H9 (cell line): ENCODE measurements around the gene MTMR4. TPM values are rescaled to one million over a fixed set of nuclear protein-coding genes. Genes with fewer than 3 reads are reported as not detected.

Experiments
- DNase-seq: peaks from one replicate; pipeline ENCODE4 v3.0.0-alpha.2; 2017
- H2AFZ ChIP-seq: one replicate; pipeline ENCODE4 v1.6.1; 2013; ENCODE audit warnings: mild to moderate bottlenecking, low read length, control low read depth, moderate library complexity
- H2AK5ac ChIP-seq: 2 replicates; pipeline ENCODE4 v1.6.1; 2013; ENCODE audit warnings: low read length, control low read depth, mixed read lengths; ENCODE audit not compliant: insufficient read length
- H2BK120ac ChIP-seq: one replicate; pipeline ENCODE4 v1.6.1; 2013; ENCODE audit warnings: low read depth, mild to moderate bottlenecking, low read length, control low read depth, inconsistent platforms; ENCODE audit not compliant: poor library complexity, severe bottlenecking
- H2BK12ac ChIP-seq: 2 replicates; pipeline ENCODE4 v1.6.1; 2013; ENCODE audit warnings: low read length, control low read depth, mixed read lengths, low read depth; ENCODE audit not compliant: insufficient read length
- H2BK15ac ChIP-seq: 2 replicates; pipeline ENCODE4 v1.6.1; 2013; ENCODE audit warnings: low read depth, low read length, control low read depth
- H2BK20ac ChIP-seq: one replicate; pipeline ENCODE4 v1.6.1; 2013; ENCODE audit warnings: low read depth, mild to moderate bottlenecking, low read length, control low read depth, inconsistent platforms; ENCODE audit not compliant: poor library complexity, severe bottlenecking
- H2BK5ac ChIP-seq: 2 replicates; pipeline ENCODE4 v1.6.1; 2013; ENCODE audit warnings: low read length, control low read depth, mixed read lengths; ENCODE audit not compliant: insufficient read length
- H3K14ac ChIP-seq: 2 replicates; pipeline ENCODE4 v1.6.1; 2013; ENCODE audit warnings: low read length, control low read depth; ENCODE audit not compliant: insufficient read depth
- H3K18ac ChIP-seq: 2 replicates; pipeline ENCODE4 v1.6.1; 2013; ENCODE audit warnings: low read depth, mild to moderate bottlenecking, mixed read lengths, low read length, control low read depth; ENCODE audit not compliant: insufficient read length
- H3K23ac ChIP-seq: 2 replicates; pipeline ENCODE4 v1.6.1; 2013; ENCODE audit warnings: low read length, control low read depth, mixed read lengths, low read depth; ENCODE audit not compliant: insufficient read length
- H3K23me2 ChIP-seq: 2 replicates; pipeline ENCODE4 v1.6.1; 2013; ENCODE audit warnings: low read depth, mild to moderate bottlenecking, mixed read lengths, low read length, control low read depth; ENCODE audit not compliant: insufficient read length, poor library complexity, severe bottlenecking
- H3K27ac ChIP-seq: 2 replicates; pipeline ENCODE4 v1.5.1; 2013; ENCODE audit warnings: low read length, control low read depth, mixed read lengths, low read depth; ENCODE audit not compliant: insufficient read length
- H3K27me3 ChIP-seq: 2 replicates; pipeline ENCODE4 v1.6.1; 2013; ENCODE audit warnings: low read length, control low read depth, inconsistent platforms; ENCODE audit not compliant: insufficient read depth
- H3K4ac ChIP-seq: 2 replicates; pipeline ENCODE4 v1.6.1; 2013; ENCODE audit warnings: low read depth, mild to moderate bottlenecking, control low read depth, inconsistent platforms, low read length, moderate library complexity
- H3K4me1 ChIP-seq: 2 replicates; pipeline ENCODE4 v1.6.1; 2013; ENCODE audit warnings: low read length, control low read depth, inconsistent platforms; ENCODE audit not compliant: insufficient read depth
- H3K4me2 ChIP-seq: 2 replicates; pipeline ENCODE4 v1.6.1; 2013; ENCODE audit warnings: low read length, control low read depth, mixed read lengths; ENCODE audit not compliant: insufficient read length, insufficient read depth
- H3K56ac ChIP-seq: 2 replicates; pipeline ENCODE4 v1.6.1; 2013; ENCODE audit warnings: low read depth, mild to moderate bottlenecking, mixed read lengths, low read length, control low read depth; ENCODE audit not compliant: insufficient read length
- H3K79me1 ChIP-seq: 2 replicates; pipeline ENCODE4 v1.6.1; 2013; ENCODE audit warnings: low read depth, mild to moderate bottlenecking, moderate library complexity, low read length, control low read depth, inconsistent platforms; ENCODE audit not compliant: insufficient read depth, poor library complexity, severe bottlenecking
- H3K79me2 ChIP-seq: 2 replicates; pipeline ENCODE4 v1.6.1; 2013; ENCODE audit warnings: low read length, control low read depth, inconsistent platforms; ENCODE audit not compliant: insufficient read depth
- H3K9ac ChIP-seq: 2 replicates; pipeline ENCODE4 v1.6.1; 2013; ENCODE audit warnings: low read length, control low read depth, mixed read lengths; ENCODE audit not compliant: insufficient read length; ENCODE audit errors: extremely low read depth
- H3K9me3 ChIP-seq: one replicate; pipeline ENCODE4 v1.6.1; 2013; ENCODE audit warnings: low read depth, low read length, inconsistent platforms; ENCODE audit not compliant: control insufficient read depth
- H3T11ph ChIP-seq: one replicate; pipeline ENCODE4 v1.6.1; 2013; ENCODE audit warnings: mild to moderate bottlenecking, low read length, control low read depth, inconsistent platforms
- H4K20me1 ChIP-seq: one replicate; pipeline ENCODE4 v1.6.1; 2013; ENCODE audit not compliant: control insufficient read depth, insufficient read length, insufficient read depth
- H4K5ac ChIP-seq: 2 replicates; pipeline ENCODE4 v1.6.1; 2013; ENCODE audit warnings: low read depth, mild to moderate bottlenecking, mixed read lengths, low read length, control low read depth; ENCODE audit not compliant: insufficient read length
- H4K8ac ChIP-seq: replicated peaks from 2 replicates; pipeline ENCODE4 v1.6.1; 2013; ENCODE audit warnings: low read length, control low read depth, mixed read lengths, low read depth; ENCODE audit not compliant: insufficient read length
- H4K91ac ChIP-seq: 2 replicates; pipeline ENCODE4 v1.6.1; 2013; ENCODE audit warnings: low read depth, mild to moderate bottlenecking, moderate library complexity, mixed read lengths, low read length, control low read depth; ENCODE audit not compliant: insufficient read length
- H3K27ac Mint-ChIP-seq, 3 experiments: 2 replicates in 2 of 3; 3 replicates in 1 of 3; pipeline ENCODE4 v1.8.0; 2020 to 2021; ENCODE audit warnings: mixed read lengths in 3 of 3, mild to moderate bottlenecking in 1 of 3, moderate library complexity in 1 of 3
- H3K27me3 Mint-ChIP-seq: 2 replicates; pipeline ENCODE4 v1.8.0; 2021; ENCODE audit warnings: low read depth, mild to moderate bottlenecking, moderate library complexity, mixed read lengths
- H3K36me3 Mint-ChIP-seq, 3 experiments: 2 replicates in 2 of 3; 3 replicates in 1 of 3; pipeline ENCODE4 v1.8.0; 2020 to 2021; ENCODE audit warnings: low read depth in 3 of 3, mixed read lengths in 3 of 3; ENCODE audit not compliant: insufficient read depth in 1 of 3
- H3K4me1 Mint-ChIP-seq, 2 experiments: 2 replicates each; pipeline ENCODE4 v1.8.0; 2020; ENCODE audit warnings: mixed read lengths in 2 of 2
- H3K4me3 Mint-ChIP-seq, 2 experiments: 2 replicates in 1 of 2; 3 replicates in 1 of 2; pipeline ENCODE4 v1.8.0; 2020 to 2021; ENCODE audit warnings: mild to moderate bottlenecking in 2 of 2, mixed read lengths in 2 of 2, moderate library complexity in 1 of 2
- H3K9me3 Mint-ChIP-seq, 2 experiments: 2 replicates in 1 of 2; 3 replicates in 1 of 2; pipeline ENCODE4 v1.8.0; 2020; ENCODE audit warnings: mild to moderate bottlenecking in 2 of 2, mixed read lengths in 2 of 2, moderate library complexity in 1 of 2
- CTCF ChIP-seq: fragments of 200-600 bp; sonication (generic); conservative IDR thresholded peaks from 3 replicates; pipeline ENCODE4 v1.8.0; 2021; ENCODE audit warnings: antibody characterized with exemption, mild to moderate bottlenecking
- WGBS: extraction: QIAGEN DNeasy Blood & Tissue Kit; methylation state at CpG from one replicate; pipeline ENCODE4 v1.1.7; 2013; ENCODE audit warnings: missing lambda C conversion rate, low lambda C conversion rate, mixed read lengths; ENCODE audit not compliant: insufficient read length; ENCODE audit errors: extremely low coverage; 5-methylcytosine and 5-hydroxymethylcytosine counted together
- total RNA-seq: library from RNA; stranded (reverse); gene quantifications from 2 replicates; pipeline ENCODE4 v1.2.1, GENCODE V29; 2021

MTMR4 gene
- total RNA-seq, 1 experiment from 2014 or later = 31.2 TPM

- no peaks in the 10 kb centered on the region for H3K23me2 ChIP-seq
- H3K27ac ChIP-seq = no peak overlapping the region
- no peak overlapping the region for H2BK15ac ChIP-seq
- H4K5ac ChIP-seq = no peak overlapping the region
- H3K27ac Mint-ChIP-seq = no peak overlapping the region
- no peak overlapping the region for H3K23ac ChIP-seq
- H3K4ac ChIP-seq = no peak overlapping the region
- H3K79me2 ChIP-seq = no peaks in the 10 kb centered on the region
- H2AFZ ChIP-seq = no peak overlapping the region
- H3K79me1 ChIP-seq = no peaks in the 10 kb centered on the region
- H3K9me3 Mint-ChIP-seq = no peaks in the 10 kb centered on the region
- no peak overlapping the region for H4K91ac ChIP-seq
- WGBS = no CpG with 5 or more reads among the region's 3 CpGs
- no peaks in the 10 kb centered on the region for H3K9me3 ChIP-seq
- H3K36me3 Mint-ChIP-seq = no peaks in the 10 kb centered on the region
- no peak for TF ChIP-seq CTCF
- no peak overlapping the region for H3K14ac ChIP-seq
- no peak overlapping the region for H2BK12ac ChIP-seq
- no peak overlapping the region for H3K56ac ChIP-seq
- no peak overlapping the region for H2BK20ac ChIP-seq
- H3K4me1 ChIP-seq = no peaks in the 10 kb centered on the region
- H3T11ph ChIP-seq = no peak overlapping the region
- H3K4me2 ChIP-seq = no peak overlapping the region
- H4K20me1 ChIP-seq = no peaks in the 10 kb centered on the region
- no peak overlapping the region for H3K9ac ChIP-seq
- no peak overlapping the region for H2BK120ac ChIP-seq
- H3K4me3 Mint-ChIP-seq = no peak overlapping the region
- H3K4me1 Mint-ChIP-seq = no peaks in the 10 kb centered on the region
- no peak overlapping the region for H2BK5ac ChIP-seq
- no peaks in the 10 kb centered on the region for H3K27me3 ChIP-seq
- peaks cover 11% of the 10 kb centered on the region for H3K27me3 Mint-ChIP-seq
- H2AK5ac ChIP-seq = no peak overlapping the region
- no peak overlapping the region for H3K18ac ChIP-seq
- no peak overlapping the region for H4K8ac ChIP-seq
- DNase-seq = no peak
Observed at GRCh38 chr17:58468944-58469343, 45.5 kb downstream of the MTMR4 start.
